ENCODE measurements around the gene PAX3.

The PAX3 gene

GRCh38 chr2:222296911-222297599 lies 1.7 kb downstream of the PAX3 start:
- no peak for DNase-seq (ENCODE audit: low read depth in 2 of 2)

- DNase-seq (ENCODE audit: low read depth in 2 of 2), result no peak
Observed at GRCh38 chr2:222296311-222296741, 2.5 kb downstream of the PAX3 start.

GRCh38 chr2:222295368-222296062 lies 3.3 kb downstream of the PAX3 start:
- DNase-seq (ENCODE audit: low read depth in 2 of 2), result no peak

- no peak for DNase-seq (ENCODE audit: low read depth in 2 of 2)
Observed at GRCh38 chr2:222294996-222295367, 3.8 kb downstream of the PAX3 start.

- no peak for DNase-seq (ENCODE audit: low read depth in 2 of 2)
Observed at GRCh38 chr2:222293660-222294630, 4.9 kb downstream of the PAX3 start.

GRCh38 chr2:222292149-222293134 lies 6.4 kb downstream of the PAX3 start:
- DNase-seq (ENCODE audit: low read depth in 2 of 2), result no peak

GRCh38 chr2:222291485-222291841 lies 7.3 kb downstream of the PAX3 start:
- DNase-seq (ENCODE audit: low read depth in 2 of 2), result no peak

GRCh38 chr2:222290736-222291484 lies 7.9 kb downstream of the PAX3 start:
- no peak for DNase-seq (ENCODE audit: low read depth in 2 of 2)

- no peak for DNase-seq (ENCODE audit: low read depth in 2 of 2)
Observed at GRCh38 chr2:222290401-222290735, 8.4 kb downstream of the PAX3 start.

- DNase-seq (ENCODE audit: low read depth in 2 of 2), result no peak
Observed at GRCh38 chr2:222289278-222290160, 9.3 kb downstream of the PAX3 start.

GRCh38 chr2:222288590-222289277 lies 10.1 kb downstream of the PAX3 start:
- no peak for DNase-seq (ENCODE audit: low read depth in 2 of 2)

- no peak for DNase-seq (ENCODE audit: low read depth in 2 of 2)
Observed at GRCh38 chr2:222287862-222288479, 10.8 kb downstream of the PAX3 start.

- no peak for DNase-seq (ENCODE audit: low read depth in 2 of 2)
Observed at GRCh38 chr2:222284466-222284865, 14.3 kb downstream of the PAX3 start.

- DNase-seq (ENCODE audit: low read depth in 2 of 2), result no peak
Observed at GRCh38 chr2:222283634-222284033, 15.2 kb downstream of the PAX3 start.

GRCh38 chr2:222281506-222281905 lies 17.3 kb downstream of the PAX3 start:
- no peak for DNase-seq (ENCODE audit: low read depth in 2 of 2)

- DNase-seq (ENCODE audit: low read depth in 2 of 2), result no peak
Observed at GRCh38 chr2:222280795-222281194, 18.0 kb downstream of the PAX3 start.

GRCh38 chr2:222272446-222273015 lies 26.3 kb downstream of the PAX3 start:
- no peak for DNase-seq (ENCODE audit: low read depth in 2 of 2)

GRCh38 chr2:222271854-222272253 lies 26.9 kb downstream of the PAX3 start:
- no peak for DNase-seq (ENCODE audit: low read depth in 2 of 2)
